Breast epithelium (tissue), 4 donors: ENCODE data around the gene CKS1B. TPM values are rescaled to one million over a fixed set of nuclear protein-coding genes. Genes with fewer than 3 reads are reported as not detected.

ENCODE experiments used
- DNase-seq, 2 donors: peaks; one replicate each; pipeline ENCODE4 v3.0.0-alpha.2; 2019; ENCODE audit warnings: low spot score in 2 of 2
- H3K27ac ChIP-seq, 2 donors: fragments of 200-600 bp; sonication (generic) in 1 of 2; one replicate each; pipeline ENCODE4 v1.5.1; 2016 to 2019; ENCODE audit warnings: mild to moderate bottlenecking in 1 of 2
- H3K27me3 ChIP-seq, 2 donors: fragments of 200-600 bp; sonication (generic) in 1 of 2; one replicate each; pipeline versions ENCODE4 v1.5.1 to v1.6.0; 2017 to 2019; ENCODE audit warnings: control low read depth in 1 of 2, mild to moderate bottlenecking in 1 of 2
- H3K36me3 ChIP-seq: fragments of 200-600 bp; one replicate; pipeline ENCODE4 v1.5.1; 2019
- H3K4me1 ChIP-seq, 2 donors: fragments of 200-600 bp; sonication (generic); one replicate each; pipeline ENCODE4 v1.5.1; 2016 to 2019; ENCODE audit warnings: control low read depth in 1 of 2
- H3K4me3 ChIP-seq, 3 donors: fragments of 200-600 bp; sonication (generic); 1 replicate in 2 of 3; 2 replicates in 1 of 3; pipeline ENCODE4 v1.5.1; 2016 to 2019; ENCODE audit warnings: mild to moderate bottlenecking in 3 of 3, moderate library complexity in 2 of 3
- H3K9me3 ChIP-seq, 2 donors: fragments of 200-600 bp; sonication (generic) in 1 of 2; one replicate each; pipeline ENCODE4 v1.5.1; 2016 to 2019; ENCODE audit warnings: control low read depth in 1 of 2
- POLR2A ChIP-seq: fragments of 450-650 bp; IDR thresholded peaks from one replicate; pipeline ENCODE4 v1.6.1; 2016; ENCODE audit warnings: antibody characterized with exemption, mild to moderate bottlenecking, moderate library complexity
- POLR2AphosphoS5 ChIP-seq, 3 donors: sonication (generic); formaldehyde crosslinking; IDR thresholded peaks; one replicate each; pipeline ENCODE4 v1.6.1; 2017; ENCODE audit warnings: antibody characterized with exemption in 3 of 3
- intact Hi-C: fragments of 100-400 bp; cut with DNase I; formaldehyde crosslinking; loops from one replicate; pipeline ENCODE4 v1.15.1; 2023; ENCODE audit warnings: low total_unique reads
- total RNA-seq, 3 donors: library from RNA; depleted of rRNA; stranded (reverse); fragments of >200 nt; gene quantifications; one replicate each; pipeline ENCODE4 v1.1.0, GENCODE V29; 2016
- TF ChIP-seq, protein P1 (sequence below), 3 donors: fragments of 450-650 bp; IDR thresholded peaks; one replicate each; pipeline ENCODE4 v1.5.1; 2016 to 2017; ENCODE audit warnings: antibody characterized with exemption in 3 of 3, mild to moderate bottlenecking in 3 of 3, moderate library complexity in 3 of 3

Gene CKS1B
- total RNA-seq, 3 donors from 2014 or later = 44.6 to 104 (median 47.3) TPM

DNA sequence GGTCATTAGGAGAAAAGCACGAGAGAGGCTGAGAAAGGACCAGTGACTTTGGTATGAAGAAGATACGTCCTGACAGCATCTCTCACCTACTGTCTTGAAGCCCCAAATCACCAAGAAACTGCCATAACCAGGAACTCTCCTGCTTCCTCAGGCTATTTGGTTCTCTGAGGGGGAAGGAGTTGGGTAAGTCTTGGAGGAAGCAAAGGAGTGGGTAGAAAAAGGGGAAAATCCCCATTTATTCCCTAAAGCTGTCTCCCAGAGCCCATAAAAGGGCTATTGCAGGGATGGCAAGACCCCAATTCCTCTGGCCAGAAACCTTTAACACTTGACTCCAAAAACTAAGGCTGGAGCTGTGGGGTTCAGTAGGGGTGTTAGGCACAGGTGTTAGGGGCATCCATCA, 16.4 kb upstream of the CKS1B start:
- Histone ChIP-seq H3K4me1 (peaks cover 0 to 34% of the 10 kb centered on the region in 2 donors), H3K9me3 (no peaks in the 10 kb centered on the region), H3K4me3 (no peak overlapping the region), H3K27ac (peak overlapping the region in 1 of 2 donors; percentile 7), H3K27me3 (no peaks in the 10 kb centered on the region), H3K36me3 (no peaks in the 10 kb centered on the region)
- DNase-seq = no peak
- no peak for TF ChIP-seq POLR2A
- no peak for TF ChIP-seq POLR2AphosphoS5 (IDR thresholded peaks at IDR 0.05)
- TF ChIP-seq, protein P1, sequence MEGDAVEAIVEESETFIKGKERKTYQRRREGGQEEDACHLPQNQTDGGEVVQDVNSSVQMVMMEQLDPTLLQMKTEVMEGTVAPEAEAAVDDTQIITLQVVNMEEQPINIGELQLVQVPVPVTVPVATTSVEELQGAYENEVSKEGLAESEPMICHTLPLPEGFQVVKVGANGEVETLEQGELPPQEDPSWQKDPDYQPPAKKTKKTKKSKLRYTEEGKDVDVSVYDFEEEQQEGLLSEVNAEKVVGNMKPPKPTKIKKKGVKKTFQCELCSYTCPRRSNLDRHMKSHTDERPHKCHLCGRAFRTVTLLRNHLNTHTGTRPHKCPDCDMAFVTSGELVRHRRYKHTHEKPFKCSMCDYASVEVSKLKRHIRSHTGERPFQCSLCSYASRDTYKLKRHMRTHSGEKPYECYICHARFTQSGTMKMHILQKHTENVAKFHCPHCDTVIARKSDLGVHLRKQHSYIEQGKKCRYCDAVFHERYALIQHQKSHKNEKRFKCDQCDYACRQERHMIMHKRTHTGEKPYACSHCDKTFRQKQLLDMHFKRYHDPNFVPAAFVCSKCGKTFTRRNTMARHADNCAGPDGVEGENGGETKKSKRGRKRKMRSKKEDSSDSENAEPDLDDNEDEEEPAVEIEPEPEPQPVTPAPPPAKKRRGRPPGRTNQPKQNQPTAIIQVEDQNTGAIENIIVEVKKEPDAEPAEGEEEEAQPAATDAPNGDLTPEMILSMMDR (IDR thresholded peaks at IDR 0.05) = no peak
- intact Hi-C loops = loop anchor here (10.0 kb wide), 1 partner anchor 107 kb away; the partner anchor contains the start of gene EFNA4

DNA sequence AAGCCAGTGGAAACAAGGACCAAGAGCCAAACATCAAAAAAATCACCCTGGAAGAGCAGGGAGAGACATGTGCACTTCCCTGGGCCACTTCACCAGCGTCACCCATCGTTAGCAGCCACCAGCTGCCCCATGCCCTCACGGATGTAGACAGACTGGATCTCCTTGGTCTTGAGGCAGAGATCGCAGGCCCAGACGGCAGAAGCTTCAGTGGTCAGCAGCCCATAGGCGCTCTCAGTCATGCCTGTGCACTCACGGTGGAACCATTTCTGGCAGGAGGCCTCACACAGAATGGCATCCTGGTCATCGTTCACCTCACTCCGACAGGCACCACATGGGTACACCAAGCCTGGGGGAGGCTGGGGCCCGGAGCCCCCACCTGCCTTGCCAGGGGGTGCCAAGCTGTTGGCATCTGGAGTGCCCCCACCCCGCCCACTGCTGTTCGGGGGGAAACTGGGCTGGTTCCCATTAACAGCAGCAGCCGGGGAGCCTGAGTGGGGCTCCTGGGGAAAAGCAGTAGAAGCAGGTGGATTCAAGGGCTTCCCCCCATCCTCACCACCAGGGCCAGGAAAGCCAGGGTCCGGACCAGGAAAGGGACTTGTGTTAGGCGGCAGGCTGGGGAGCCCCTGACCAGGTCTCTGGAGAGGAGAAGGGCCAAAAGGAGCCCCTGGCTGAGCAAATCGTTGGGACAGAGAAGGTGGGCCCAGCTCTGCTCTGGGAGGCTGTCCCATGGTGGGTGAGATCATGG, 15.6 kb upstream of the CKS1B start:
- H3K4me1 ChIP-seq = peaks cover 0 to 33% of the 10 kb centered on the region in 2 donors
- no peaks in the 10 kb centered on the region for H3K9me3 ChIP-seq
- TF ChIP-seq POLR2A = no peak
- TF ChIP-seq, protein P1 (IDR thresholded peaks at IDR 0.05) = no peak
- no peak for TF ChIP-seq POLR2AphosphoS5 (IDR thresholded peaks at IDR 0.05)
- no peaks in the 10 kb centered on the region for H3K36me3 ChIP-seq
- peak overlapping the region in 1 of 2 donors; percentile 9 for H3K27ac ChIP-seq
- no peak for DNase-seq
- no peak overlapping the region for H3K4me3 ChIP-seq
- H3K27me3 ChIP-seq = no peaks in the 10 kb centered on the region
- intact Hi-C loops = loop anchor here (10.0 kb wide), 1 partner anchor 106 kb away; the partner anchor contains the start of gene EFNA4

DNA sequence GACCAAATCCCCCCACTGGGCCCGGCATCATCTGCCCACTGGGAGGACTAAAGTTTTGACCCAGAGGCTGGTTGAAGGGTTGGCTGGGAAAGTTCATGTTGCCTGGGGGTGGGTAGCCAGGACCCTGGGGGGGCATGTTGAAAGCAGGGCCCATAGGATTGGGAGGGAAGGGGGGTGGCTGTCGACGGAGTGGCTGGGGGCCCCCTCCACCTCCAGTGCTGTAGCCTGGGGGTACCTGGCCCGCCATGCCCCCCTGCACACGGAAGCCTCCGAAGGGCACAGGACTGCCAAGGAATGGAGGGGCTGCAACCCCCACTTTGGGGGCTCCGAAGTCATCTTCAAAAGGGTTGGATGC, 15.1 kb upstream of the CKS1B start:
- intact Hi-C loops = loop anchor here (10.0 kb wide), 1 partner anchor 105 kb away; the partner anchor contains the start of gene EFNA4
- Histone ChIP-seq H3K27me3 (no peaks in the 10 kb centered on the region), H3K27ac (peak overlapping the region in 1 of 2 donors; percentile 9), H3K4me3 (no peak overlapping the region), H3K9me3 (no peaks in the 10 kb centered on the region), H3K36me3 (no peaks in the 10 kb centered on the region), H3K4me1 (peaks cover 0 to 29% of the 10 kb centered on the region in 2 donors)
- no peak for TF ChIP-seq POLR2AphosphoS5 (IDR thresholded peaks at IDR 0.05)
- TF ChIP-seq, protein P1 (IDR thresholded peaks at IDR 0.05) = no peak
- TF ChIP-seq POLR2A = no peak
- DNase-seq = no peak

DNA sequence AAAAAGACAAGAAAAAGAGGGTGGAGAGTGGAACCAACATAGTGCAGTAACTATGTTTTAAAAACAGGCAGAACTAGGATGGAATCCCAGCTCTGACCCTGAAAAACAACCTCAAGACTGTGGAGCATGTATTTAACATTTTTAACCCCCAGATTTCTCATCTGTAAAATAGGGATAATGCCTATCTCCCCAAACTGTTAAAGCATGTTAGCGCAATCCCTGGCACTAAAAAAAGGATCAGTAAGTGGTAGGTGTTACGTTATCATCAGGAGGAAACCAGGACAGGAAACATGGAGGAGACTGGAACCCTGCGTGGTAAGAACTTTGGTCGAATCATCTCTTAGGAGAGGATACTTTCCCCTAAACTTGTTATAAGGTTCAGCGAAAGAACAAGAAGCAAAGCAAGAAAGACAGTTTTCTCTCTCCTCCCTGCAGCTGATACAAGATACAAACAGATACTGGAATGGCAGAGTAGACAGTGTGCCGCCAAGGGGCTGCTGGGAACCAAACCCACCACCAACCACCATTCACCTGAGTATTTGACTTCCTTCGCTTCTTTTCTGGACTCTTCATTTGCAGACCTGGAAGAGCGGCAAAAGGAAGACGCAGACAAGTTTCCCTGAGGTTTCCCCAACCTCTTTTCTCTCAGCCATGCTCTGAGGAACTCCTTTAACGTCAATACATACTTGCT, 13.9 kb upstream of the CKS1B start:
- DNase-seq = no peak

More for the DNA sequence above, 13.9 kb upstream of the CKS1B start:
- Histone ChIP-seq H3K36me3 (no peaks in the 10 kb centered on the region), H3K4me1 (peaks cover 0 to 18% of the 10 kb centered on the region in 2 donors), H3K27ac (peak overlapping the region; percentile 97 to 100), H3K4me3 (peak overlapping the region; percentile 87 to 91 (median 90)), H3K9me3 (no peaks in the 10 kb centered on the region), H3K27me3 (no peaks in the 10 kb centered on the region)
- TF ChIP-seq, protein P1 (IDR thresholded peaks at IDR 0.05) = no peak
- TF ChIP-seq POLR2A (no peak), POLR2AphosphoS5 (IDR thresholded peaks at IDR 0.05) (no peak)
- intact Hi-C loops = loop anchor here (1.0 to 10.0 kb wide), 2 partner anchors 39 to 724 kb away; partner anchors contain the start of genes DAP3 and YY1AP1
